ENCODE results near the gene TRPC6.
"Not testable (repeated sequence)": the region's sequence is repeated elsewhere in the genome, so short reads cannot be mapped to it uniquely, and the experiment has no call there.

The TRPC6 gene

GRCh38 chr11:101446238-101446637 is 137.6 kb downstream of the TRPC6 start:
- DNase-seq: no peak

GRCh38 chr11:101445761-101446160 is 138.0 kb downstream of the TRPC6 start:
- DNase-seq: no peak

- no peak for DNase-seq
Measured at GRCh38 chr11:101444851-101445250, 139.0 kb downstream of the TRPC6 start.

- no peak for DNase-seq
Measured at GRCh38 chr11:101444164-101444563, 139.6 kb downstream of the TRPC6 start.

GRCh38 chr11:101442936-101443521 is 140.8 kb downstream of the TRPC6 start:
- DNase-seq: no peak

- no peak for DNase-seq
Measured at GRCh38 chr11:101442171-101442570, 141.6 kb downstream of the TRPC6 start.

- no peak for DNase-seq
Measured at GRCh38 chr11:101441747-101442146, 142.1 kb downstream of the TRPC6 start.

GRCh38 chr11:101439488-101439887 is 144.3 kb downstream of the TRPC6 start:
- no peak for DNase-seq

GRCh38 chr11:101438708-101439107 is 145.1 kb downstream of the TRPC6 start:
- not testable (repeated sequence) for DNase-seq

- DNase-seq: no peak
Measured at GRCh38 chr11:101438126-101438525, 145.7 kb downstream of the TRPC6 start.

- DNase-seq: peak; percentile 3
Measured at GRCh38 chr11:101436511-101437142, 147.2 kb downstream of the TRPC6 start.

- DNase-seq: no peak
Measured at GRCh38 chr11:101435408-101435973, 148.3 kb downstream of the TRPC6 start.

- no peak for DNase-seq
Measured at GRCh38 chr11:101434026-101434643, 149.7 kb downstream of the TRPC6 start.

GRCh38 chr11:101433151-101433550 is 150.7 kb downstream of the TRPC6 start:
- DNase-seq: no peak

GRCh38 chr11:101429703-101430540 is 153.9 kb downstream of the TRPC6 start:
- DNase-seq: no peak

GRCh38 chr11:101428918-101429317 is 154.9 kb downstream of the TRPC6 start:
- no peak for DNase-seq

GRCh38 chr11:101407324-101407723 is 176.5 kb downstream of the TRPC6 start:
- DNase-seq: no peak

Measured in KG1 (cell line).